GM21737 (cell line): ENCODE data around the gene DHRS3.

Experiments used
- ATAC-seq: cut with Tn5 transposase; IDR thresholded peaks from one replicate; pipeline ENCODE4 v1.9.1; 2021; ENCODE audit warnings: mild to moderate bottlenecking, moderate library complexity; ENCODE audit not compliant: unreplicated experiment

The DHRS3 gene

DNA sequence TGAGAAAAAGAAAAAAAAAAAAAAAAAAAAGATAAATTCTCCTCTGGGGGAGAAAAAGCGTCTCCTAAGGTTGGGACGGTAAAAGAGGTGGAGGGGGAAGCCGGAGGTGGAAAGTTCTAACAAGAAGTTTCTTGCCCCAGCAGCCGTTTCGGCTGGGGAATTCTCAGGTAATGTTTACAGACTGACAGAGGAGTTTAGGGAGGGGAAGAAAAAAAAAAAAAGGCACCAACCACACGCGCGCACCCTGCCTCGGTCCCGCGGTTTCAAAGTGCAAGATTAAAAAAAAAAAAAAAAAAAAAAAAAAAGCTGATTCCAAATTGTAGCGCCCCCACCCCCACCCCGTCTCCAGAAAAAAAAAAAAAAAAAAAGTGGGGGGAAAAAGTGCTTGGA lies 504 bp downstream of the DHRS3 start:
- no peak for ATAC-seq

DNA sequence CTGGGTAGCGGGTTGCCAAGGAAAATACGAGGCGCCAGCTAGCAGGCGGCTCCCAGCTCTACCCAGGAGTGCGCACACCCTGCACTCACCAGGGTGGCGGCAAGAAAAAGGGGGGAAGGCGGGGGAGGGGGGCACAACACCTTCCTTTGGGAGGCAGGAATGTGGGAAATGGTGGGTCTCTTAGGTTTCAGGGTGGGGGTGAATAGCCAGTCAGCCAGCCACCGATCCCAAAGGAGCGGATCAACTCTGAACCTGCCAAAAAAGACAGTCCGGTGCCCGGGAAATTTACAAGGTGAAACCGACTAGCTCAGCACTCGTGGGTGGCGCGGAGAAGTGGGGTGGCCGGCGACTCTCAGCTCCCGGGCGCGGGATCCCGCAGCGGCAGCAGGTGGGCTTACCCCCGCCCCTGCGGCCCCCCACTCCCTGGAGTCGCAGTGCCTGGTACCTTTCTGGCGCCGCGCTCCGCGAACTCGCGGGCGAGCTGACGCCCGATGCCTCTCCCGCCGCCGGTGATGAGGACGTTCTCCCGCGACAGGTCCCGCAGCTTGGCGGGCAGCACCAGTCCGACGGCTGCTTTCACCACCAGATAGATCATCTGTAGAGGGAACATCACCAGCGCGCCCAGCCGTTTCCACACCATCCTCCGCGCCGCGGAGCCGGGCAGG lies 1.2 kb downstream of the DHRS3 start:
- ATAC-seq = no peak

DNA sequence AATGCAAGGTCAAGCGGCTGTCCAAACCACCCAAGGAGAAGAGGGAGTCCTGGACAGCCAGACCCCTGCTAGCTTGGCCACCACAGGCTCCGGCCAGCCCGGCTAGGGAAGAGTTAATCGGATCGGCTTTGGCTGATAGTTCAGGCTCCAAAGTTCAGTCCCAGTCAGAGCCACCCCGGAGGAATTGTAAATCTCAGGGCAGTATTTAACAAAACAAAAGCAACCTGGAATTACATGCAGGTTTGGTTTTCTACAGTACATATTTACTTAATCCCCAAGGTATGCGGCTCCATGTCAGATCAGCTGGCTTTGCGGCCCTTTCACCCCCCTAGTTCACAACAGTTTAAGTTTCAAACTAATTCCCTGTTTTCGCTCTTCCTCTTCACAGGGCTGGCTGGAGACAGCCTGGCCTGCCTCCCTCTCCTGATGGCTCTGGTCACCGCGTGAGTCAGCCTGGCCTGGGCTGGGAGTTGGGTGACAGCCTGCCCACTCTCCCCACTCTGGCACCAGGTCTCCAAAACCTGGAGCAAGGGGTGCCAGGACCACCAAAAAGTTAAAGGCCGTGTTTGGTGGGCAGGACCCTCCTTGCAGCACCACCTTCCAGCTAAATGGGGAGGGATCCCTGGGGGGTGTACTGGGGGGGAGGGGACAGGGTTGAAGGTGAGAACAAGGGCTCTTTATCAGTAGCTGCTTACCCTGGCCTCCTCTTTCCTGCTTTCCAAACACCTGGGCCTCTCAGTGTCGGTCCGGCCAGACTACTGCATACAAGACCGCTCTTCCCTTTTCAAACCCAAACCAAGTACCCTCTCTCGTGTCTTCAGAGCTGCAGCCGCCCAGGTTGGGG lies 1.9 kb downstream of the DHRS3 start:
- ATAC-seq = no peak

DNA sequence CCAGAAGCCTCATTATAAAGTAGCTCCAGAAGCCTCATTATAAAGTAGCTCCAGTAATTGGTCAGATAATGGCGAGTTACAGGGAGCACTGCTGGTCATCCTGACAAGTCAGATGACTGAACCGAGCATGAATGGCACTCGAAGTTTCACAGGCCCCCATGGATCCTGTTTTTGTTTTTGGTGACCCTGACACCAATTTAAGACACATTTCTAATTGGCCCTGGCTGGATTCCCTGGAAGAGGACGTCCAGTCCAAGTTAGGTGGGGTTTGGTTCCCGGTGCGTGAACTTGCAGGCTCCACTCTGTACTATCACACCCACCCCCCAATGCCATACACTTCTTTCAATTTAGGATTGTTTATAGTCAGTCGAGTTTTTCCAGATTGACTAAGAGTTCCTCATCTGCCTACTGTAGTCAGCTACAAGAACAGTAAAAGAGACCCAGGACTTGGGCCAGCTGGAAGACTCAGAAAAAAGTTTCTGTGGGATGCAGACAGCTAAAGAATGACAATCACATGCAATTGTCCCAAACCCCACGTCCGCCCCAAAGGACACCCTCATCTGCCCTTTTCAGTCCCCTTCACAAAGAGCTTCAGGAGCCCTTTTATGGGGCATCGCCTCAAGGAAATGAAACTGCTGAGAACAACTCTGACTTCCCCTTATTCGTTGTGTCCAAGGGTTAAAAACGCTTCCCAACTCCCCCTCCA lies 2.7 kb downstream of the DHRS3 start:
- ATAC-seq = no peak

DNA sequence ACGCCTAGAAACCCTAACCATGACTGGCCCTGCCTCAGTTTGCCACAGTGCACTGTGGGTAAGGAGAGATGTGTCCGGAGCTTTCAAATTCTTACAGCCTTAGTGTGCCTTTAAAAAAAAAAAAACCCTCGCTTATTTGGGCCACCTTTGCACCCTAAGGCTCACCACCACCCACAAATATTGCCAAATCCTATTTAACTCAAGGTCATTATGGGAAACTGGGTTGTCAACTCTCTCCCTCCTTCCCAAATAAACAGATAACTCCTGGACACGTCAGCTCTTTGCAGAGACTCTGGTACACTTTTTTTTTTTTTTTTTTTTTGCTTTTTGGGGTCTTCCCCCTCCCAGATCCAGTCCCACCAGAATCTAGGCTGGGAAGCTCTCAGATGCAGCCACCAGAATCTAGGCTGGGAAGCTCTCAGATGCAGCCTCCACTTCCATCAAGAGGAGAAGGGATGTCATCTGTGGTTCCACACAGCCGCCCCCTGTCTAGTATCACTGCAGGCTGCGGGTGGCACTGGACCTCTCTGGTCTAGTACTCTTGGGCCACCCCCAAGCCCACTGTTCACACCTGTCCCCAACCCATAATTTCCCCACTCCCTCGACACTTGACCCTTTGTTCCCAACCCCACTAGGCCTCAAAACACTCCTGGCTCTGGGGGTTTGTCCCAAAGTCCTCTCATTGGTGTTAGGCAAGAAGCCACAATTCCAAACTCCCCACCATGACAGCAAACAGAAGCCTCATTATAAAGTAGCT lies 3.4 kb downstream of the DHRS3 start:
- ATAC-seq = no peak

DNA sequence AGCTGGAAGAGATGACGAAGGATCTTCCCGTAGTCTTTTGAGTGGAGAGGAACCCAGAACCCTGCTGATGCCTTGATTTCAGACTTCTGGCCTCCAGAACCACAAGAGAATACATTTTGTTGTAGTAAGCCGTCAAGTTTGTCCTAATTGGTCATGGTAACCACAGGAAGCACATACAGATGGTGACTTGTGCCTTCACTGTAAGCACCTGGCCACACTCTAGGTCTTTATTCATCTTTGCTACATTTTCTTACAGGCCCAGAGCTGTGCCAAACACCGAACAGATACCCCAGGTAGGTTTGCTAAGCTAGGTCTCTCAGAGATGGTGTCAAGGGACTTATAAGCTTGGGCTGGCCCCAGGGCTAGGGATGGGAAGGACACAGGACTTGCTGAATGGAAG lies 4.8 kb downstream of the DHRS3 start:
- no peak for ATAC-seq

DNA sequence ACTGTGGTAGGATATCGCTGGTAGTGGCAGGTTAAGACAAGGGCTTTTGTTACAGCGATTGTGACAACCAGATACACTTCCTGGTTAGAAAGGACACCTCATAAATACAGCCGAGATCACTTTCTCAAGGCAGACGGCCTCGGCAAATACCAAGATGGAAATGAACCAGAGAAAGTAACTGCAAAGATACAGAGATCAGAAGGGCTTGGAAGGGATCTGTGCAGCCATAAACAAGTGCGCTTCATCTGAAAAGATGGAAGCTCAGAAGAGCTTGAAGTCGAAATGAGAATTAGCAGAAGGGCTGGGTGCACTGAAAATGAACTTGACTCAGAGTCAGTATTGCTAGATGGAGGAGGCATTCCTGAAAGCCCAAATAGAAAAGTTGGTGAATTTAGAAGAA lies 7.1 kb downstream of the DHRS3 start:
- ATAC-seq = no peak

DNA sequence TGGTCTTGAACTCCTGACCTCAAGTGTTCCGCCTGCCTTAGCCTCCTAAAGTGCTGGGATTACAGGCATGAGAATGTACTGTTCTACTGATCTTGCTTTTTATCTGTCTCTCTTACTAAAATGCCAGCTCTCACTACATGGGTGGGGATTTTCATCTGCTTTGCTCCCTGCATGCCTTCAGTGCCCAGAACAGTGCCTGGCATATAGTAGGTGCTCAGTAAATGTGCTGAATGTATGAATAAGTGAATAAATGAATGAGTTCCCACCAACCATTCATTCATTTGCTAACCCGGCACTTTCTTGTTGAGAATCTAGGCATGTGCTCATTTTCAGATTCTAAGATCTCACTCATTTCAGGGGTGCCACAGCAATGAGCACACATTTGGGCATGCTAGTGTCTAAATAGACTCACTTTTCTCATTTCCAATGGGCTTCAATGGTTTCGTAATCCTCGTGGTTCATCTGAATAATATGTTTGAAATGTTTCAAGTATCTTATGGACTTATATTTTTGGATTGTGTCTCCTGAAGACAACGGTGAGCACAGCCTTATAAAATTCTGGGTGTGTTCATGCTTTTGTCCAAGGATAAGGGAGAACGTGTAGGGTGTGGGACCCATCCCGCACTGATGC lies 7.6 kb downstream of the DHRS3 start:
- no peak for ATAC-seq

DNA sequence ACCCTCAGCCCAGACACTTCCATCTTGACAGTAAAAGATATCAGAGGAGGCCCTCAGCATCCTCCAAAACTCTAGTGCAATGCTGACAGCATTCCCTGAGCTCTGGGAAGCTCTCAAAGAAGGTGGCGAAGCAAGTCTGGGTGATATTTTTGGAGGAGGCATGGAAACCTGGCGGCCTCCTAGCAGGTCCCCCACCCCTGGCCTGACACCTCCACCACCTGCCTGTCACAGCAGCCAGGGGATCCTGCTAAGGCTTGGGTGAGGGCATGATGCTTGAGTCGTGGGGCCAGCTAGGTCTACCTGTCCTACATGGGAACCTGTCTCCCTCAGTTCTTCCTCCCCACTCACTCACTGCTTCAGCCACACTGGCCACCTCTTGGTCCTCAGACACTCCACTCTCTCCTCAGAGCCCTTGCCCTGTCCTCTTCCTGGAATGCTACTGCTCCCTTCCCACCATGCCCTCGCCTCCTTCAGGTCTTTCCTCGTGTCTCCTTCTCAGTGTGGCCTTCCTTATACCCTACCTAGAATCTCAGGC lies 8.5 kb downstream of the DHRS3 start:
- ATAC-seq = no peak

DNA sequence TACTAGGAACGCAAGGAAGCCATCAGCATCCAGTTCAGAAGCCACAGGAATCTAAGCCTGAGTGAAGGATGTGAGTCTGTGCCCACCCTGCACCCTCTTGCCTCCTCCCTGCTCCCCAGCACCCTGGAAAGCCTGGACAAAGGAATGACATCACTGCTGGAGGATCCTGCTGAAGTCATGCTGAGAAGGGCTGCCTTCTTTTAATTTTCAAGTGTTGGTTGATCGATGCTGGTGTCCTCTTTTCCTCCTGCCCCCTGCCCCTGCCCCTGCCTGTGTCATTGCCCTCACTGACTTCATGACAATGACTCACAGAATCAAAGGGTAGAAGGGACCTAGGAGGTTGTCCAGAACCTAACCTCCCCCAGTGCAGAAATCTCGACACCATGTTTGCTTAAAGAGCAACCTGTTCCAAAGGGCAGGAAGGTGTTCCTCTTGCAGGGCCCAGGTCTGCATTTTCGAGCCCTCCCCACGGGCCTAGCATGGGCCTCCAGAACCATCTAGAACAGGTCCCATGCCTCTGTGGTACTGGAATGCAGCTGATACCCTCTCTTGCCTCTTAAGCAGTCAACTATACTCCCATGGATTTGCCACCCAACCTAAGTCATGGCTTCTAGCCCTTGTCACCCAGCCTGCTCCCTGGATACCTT lies 9.6 kb downstream of the DHRS3 start:
- ATAC-seq = no peak

DNA sequence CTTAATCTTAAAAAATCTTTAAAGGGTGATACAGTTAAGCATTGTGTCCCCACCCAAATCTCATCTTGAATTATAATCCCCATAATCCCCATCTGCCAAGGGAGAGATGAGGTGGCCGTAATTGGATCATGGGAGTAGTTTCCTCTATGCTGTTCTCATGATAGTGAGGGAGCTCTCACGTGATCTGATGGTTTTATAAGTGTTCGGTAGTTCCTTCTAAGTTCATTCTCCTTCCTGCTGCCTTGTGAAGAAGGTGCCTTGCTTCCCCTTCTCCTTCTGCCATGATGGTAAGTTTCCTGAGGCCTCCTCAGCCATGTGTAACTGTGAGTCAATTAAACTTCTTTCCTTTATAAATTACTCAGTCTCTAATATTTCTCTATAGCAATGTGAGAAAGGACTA lies 10.7 kb downstream of the DHRS3 start:
- no peak for ATAC-seq

DNA sequence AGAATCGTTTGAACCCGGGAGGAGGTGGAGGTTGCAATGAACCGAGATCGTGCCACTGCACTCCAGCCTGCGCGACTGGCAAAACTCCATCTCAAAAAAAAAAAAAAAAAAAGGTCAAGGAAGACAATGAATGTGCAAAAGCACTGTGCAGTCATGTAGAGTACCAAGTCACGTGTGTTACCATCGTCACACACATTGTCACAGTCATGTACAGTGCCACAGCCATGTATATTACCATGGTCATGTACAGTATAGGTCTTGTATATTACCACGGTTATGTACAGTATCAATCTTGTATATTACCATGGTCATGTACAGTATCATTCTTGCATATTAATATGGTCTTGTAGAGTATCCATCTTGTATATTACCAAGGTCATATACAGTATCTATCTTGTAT lies 13.0 kb downstream of the DHRS3 start:
- ATAC-seq = no peak

DNA sequence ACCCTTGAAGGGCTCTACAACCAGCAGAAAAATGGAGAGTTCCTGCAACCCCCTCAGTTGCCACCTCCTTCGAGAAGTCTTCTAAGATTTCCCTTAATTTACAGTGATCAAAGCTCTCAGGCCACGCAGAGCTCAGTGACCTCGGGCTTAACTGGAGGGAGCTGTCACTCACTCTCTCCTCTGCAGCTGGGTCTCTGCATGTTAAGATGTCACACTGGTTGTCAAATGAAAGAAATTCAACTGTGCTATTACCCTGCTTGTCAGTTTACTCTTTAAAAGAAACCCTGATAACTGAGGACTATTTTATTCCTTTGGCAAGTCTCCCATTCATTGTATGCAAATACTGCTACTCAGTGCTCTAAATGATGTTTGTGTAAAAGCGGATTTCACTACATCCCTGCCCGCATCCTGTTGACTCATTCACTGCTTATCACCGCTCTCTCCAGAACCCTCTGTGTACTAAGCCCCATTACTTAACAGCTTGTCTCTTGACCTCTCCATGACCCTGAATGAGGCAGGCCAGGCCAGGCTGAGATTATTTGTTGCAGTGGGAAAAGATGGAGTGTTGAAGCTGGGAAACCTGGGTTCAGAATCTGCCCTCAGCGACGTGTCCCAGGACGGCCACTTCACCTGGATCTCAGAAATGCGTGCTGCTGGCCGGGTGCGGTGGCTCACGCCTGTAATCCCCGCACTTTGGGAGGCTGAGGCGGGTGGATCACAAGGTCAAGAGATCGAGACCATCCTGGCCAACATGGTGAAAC lies 13.7 kb downstream of the DHRS3 start:
- ATAC-seq = no peak

DNA sequence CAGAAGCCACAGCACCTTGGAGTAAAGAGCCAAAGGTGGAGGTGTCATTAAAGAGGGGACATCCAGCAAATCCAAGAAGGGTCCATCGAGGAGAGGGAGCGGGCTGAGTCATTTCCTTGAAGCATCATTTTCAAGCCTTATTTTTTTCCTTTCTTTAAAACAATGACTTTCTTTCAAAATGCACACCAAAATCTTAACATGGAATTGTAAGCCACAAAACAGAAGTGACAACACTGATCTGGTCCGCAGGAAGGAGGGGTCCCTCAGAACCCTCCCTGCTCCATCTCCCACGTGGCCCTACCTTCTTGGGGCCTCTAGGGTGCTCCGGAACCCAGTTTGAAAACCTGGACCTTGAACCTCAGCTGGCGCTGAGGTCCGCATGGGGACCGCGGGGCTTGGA lies 14.8 kb downstream of the DHRS3 start:
- no peak for ATAC-seq

DNA sequence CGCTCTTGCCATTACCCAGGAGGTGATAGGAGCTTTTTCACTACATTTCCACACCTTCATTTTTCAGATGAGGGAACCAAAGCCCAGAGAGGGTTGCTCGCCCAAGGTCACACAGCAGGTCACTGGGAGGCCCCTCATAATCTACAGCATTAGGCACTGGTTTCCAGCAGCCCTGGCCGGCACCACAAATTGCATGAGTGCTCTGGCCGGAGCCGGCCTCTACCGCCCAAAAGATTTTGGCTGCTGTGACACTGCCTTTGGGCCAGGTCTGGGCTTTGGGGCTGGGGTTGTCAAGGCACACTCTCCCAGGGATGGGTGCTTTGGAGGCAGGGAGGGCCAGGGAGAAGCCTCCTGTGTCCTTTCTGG lies 15.4 kb downstream of the DHRS3 start:
- no peak for ATAC-seq

DNA sequence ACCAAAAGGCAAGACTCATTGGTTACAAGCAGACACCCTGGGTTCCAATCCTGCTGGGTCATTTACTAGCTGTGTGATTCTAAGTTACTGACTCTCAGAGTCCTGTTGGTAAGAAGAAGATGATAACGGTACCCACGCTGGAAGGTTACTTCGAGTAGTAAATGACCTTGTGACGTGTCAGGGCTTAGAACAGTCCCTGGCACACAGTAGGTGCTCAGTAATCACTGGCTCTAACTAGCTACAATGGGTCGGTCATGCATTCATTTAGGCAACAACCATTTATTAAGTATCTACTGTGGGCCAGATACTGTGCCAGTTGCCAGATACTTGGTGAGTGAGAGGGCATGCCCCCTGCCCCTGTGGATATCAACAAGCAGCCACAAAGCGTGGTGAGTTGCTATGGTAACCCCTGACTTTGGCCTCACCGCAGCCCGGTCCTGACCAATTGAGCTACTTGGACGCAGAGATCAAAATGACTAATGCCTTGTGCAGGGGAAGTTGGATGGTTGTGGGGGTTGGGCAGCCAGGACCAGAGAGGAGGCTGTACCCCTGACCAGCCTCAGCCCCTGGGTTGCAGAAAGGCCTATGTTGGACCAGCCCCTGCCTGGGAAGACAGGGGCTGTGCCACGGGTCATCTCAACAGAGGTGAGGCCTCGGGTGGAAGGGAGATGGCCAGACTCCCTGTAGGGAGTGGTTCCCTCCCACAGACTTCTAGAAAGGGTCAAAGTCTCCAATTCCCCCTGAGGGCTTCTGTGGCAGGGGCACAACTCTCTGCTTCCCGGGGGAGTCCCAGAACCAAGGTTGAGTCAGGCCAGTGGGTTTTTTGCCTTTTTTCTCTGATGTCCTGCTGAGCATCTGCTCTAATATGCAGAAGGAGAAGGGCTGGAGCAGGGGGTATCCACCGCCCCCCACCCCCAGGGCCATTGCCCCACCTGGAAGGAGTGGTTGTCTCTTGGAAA lies 16.0 kb downstream of the DHRS3 start:
- ATAC-seq = no peak

DNA sequence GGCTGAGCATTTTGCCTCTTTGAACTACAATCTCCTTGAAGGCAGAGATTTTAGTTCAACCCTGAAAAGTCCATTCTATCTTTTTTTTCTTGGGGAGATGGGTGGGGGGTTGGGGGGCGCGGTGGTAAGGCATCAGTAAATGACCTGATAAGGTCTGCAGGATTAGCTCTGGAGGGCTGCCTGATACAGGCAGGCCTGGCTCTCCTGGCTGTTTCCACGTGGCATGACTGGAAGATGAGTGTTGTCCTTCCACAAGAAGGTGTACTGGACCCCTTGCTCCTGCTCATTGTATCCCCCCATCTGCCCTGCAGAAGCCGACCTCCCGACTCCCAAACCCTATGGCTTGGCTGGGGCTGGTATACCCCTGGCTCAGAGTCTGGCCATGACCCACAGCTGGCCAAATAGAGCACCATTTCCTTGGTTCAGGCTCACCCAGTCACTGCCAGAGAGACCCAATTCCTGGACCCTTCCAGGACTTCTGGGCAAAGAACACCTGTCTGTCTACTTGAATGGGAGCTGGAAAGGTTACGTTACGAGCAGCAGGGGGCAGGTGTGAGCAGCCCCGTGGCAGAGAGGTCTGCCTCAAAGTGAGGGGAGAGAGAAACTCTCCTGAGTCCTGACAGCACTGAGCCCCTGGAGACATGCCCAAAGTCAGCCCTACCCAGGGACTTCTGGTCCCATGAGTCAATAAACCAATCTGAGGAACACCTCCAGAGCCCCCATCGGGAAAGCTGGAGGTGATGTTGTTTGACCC lies 17.0 kb downstream of the DHRS3 start:
- no peak for ATAC-seq

DNA sequence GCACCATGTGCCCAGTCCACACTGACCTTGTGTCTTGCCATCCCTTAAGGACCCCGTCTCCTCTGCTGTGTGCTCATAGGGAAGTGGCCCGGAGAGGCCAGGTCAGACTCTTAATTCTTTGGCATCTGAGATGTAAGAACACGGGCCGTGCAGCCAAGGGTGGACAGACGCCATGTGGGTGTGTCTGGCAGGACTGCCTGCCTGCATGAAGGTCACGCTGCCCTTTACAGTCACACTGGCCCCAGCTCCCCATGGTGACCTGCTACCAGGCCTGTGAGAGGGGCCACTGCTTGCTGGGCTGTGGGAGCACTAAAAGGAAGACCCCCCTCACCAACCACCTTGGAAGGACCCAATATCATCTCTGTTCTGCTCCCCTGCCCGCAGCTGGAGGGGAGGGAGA lies 17.7 kb downstream of the DHRS3 start:
- no peak for ATAC-seq
